Measurements from ENCODE around the gene BACH2.
"Not testable (repeated sequence)": the region's sequence is repeated elsewhere in the genome, so short reads cannot be mapped to it uniquely, and the experiment has no call there.

Gene BACH2

DNA sequence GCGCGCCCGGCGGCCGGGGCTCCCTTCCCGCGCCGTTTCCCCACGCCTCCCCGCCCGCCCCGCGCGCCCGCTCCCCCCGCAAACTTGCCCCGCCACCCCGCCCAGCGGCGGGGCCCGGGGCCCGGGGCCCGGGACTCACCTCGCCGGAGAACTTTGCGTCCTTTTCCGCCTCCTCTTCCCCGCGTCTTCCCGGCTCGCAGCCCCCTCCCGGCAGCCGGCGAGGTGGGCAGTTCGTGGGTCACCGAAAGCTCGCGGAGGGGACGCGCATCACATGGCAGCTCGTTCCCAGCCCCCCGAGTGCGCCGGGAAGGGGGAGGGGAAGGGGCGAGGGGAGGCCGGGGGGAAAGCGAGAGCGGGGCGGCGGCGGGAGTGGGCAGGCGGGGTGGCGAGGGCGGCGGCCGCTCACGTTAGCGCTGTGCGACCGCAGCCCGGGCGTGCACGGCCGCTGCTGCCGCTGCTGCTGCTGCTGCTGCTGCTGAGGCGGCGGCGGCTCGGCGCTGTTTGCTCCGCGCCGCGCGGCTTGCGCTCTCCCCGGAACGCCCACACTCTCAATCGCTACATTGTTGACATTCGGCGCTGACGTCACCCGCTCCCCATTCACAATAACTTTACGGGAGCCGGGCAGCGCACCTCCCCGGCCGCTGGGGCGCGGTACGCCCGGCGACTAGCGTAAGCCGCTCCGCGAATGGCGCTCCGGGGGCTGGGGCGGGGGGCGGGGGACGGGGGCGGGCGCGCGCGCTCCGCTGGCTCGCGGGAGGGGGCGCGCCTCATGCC, at the start of gene BACH2:
BACH2 (minus strand) TSS at position 503 of the 774 bp plus-strand sequence. CDS start 287,999 bp downstream, outside the sequence.
- DNase-seq (ENCODE audit: low spot score): peak; percentile 93

DNA sequence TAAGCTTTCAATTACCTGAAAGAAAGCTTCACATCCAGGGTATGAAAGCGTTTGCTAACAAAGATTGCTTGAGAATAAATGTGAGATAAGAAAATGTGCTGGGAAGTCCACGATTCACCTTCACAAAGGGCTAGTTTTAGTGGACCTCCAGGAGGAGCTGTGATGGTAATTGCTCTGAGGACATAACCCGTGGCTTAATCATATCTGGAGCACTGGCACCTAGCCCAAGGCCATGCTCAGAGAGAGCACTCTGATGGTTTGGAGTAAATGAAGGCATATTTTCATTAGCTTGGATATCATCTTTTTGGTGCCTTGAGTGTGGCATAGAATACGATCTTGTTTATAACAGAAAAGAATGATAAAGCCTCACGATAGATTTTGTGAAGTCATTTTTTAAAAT, 46.9 kb upstream of the BACH2 start:
- DNase-seq (ENCODE audit: low spot score): no peak

DNA sequence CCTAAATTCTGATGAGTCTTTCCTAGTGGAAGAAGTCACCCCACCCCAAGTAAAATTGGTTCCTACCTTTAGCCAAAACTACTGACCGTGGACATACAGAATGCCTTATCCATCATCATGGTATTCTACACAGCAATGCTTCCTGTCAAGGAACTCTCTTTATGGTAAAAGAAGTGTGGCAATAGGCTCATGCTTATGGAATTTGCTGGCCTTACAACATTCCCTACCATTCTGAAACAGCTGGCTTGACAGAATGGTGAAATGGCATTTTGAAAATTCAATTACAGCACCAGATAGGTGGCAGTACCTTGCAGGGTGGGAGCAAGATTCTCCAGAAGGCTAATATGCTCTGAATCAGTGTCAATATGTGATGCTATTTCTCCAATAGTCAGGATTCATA, 41.8 kb upstream of the BACH2 start:
- DNase-seq (ENCODE audit: low spot score): no peak

DNA sequence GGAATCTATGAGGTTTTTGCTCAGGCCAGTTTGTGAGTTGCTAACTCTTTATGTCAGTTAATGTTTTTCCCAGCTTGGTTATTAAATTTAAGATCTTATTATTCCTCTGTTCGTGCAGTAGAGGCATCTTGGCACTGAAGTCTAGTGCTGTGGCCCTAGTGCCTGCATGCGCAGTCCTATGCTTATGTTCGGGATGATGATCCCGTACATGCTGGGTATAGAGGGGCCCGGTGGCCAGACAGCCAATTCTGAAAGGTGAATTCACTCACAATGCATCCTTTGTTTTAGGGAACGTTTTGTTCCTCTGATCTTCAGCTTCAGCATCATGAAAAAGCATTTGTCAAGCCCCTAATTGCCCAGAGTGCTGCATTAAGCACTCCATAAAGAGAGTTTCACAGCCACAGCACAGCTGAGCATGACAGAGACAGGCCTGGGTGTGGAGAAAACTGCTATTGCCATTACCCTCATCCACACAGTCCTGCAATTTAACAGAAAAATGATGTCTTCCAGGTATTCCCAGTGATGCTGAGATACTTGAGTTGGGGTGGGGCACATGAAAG, 39.8 kb upstream of the BACH2 start:
- DNase-seq (ENCODE audit: low spot score): no peak

DNA sequence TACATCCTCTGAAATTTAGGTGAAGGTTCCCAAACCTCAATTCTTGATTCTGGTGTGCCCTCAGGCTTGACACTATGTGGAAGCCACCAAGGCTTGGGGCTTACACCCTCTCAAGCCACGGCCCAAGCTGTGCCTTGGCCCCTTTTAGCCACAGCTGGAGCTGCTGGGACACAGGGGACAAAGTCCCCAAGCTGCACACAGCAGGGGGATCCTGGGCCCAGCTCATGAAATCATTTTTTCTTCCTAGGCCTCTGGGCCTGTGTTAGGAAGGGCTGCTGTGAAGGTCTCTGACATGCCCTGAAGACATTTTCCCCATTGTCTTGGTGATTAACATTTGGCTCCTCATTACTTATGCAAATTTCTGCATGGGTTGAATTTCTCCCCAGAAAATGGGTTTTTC, 37.3 kb upstream of the BACH2 start:
- no peak for DNase-seq (ENCODE audit: low spot score)

DNA sequence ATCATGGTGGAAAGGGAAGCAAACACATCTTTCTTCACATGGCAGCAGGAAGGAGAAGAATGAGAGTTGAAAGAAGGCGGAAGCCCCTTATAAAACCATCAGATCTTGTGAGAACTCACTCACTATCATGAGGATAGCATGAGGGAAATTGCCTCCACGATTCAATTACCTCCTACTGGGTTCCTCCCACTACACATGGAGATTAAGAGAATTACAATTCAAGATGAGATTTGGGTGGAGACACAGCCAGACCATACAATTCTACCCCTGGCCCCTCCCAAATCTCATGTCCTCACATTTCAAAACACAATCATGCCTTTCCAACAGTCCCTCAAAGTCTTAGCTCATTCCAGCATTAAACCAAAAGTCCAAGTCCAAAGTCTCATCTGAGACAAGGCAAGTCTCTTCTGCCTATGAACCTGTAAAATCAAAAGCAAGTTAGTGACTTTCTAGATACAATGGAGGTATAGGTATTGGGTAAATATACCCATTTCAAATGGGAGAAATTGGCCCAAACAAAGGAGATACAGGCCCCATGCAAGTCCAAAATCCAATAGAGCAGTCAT, 36.4 kb upstream of the BACH2 start:
- DNase-seq (ENCODE audit: low spot score): not testable (repeated sequence)

DNA sequence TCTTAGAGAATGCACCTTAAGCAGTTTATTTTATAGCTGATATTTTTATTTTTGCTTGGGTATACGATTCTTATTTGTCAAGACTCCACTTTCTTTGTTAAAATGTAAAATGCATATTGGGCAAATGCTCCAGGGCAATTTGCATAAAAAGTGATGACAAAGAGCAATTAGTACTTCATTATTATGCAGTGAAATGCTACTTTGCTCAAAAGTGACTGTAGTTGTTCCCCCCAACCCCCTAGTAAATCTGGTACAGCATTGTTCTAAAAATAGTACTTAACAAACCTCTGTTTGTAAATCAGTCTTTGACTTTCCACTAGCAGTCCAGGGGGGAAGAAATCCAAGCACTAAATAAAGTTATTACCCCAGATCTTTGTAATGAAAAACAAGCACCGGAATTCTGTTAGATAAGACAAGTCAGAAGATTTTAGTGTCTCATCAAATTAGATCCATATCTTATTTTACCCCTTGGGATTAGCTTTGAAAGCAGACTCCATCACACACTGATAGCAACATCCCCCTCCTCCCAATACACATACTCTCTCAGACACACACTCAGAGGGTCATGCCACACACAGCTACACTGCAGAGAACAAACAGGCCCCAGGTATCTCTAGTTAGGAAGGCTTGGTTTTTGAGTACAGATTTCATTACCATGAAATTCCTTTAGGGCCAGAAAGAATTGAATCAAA, 32.9 kb upstream of the BACH2 start:
- no peak for DNase-seq (ENCODE audit: low spot score)

DNA sequence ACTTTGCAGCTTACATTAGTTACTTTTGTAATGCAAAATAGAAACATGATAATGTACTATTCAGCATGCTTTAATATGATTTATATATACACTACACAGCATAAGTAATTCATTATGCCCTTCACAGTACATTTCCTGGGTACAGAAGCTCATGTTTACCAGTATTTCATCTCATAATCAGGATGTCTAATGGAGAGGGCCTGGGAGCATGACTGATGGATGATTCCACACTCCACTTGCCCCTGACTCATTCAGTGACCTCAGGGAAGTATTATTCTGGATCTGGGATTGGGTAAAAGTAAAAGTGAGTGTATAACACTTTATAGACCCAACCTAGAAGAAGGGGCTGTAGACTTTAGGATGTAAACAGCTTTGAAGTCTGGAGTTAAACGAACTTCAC, 31.4 kb upstream of the BACH2 start:
- DNase-seq (ENCODE audit: low spot score): no peak

DNA sequence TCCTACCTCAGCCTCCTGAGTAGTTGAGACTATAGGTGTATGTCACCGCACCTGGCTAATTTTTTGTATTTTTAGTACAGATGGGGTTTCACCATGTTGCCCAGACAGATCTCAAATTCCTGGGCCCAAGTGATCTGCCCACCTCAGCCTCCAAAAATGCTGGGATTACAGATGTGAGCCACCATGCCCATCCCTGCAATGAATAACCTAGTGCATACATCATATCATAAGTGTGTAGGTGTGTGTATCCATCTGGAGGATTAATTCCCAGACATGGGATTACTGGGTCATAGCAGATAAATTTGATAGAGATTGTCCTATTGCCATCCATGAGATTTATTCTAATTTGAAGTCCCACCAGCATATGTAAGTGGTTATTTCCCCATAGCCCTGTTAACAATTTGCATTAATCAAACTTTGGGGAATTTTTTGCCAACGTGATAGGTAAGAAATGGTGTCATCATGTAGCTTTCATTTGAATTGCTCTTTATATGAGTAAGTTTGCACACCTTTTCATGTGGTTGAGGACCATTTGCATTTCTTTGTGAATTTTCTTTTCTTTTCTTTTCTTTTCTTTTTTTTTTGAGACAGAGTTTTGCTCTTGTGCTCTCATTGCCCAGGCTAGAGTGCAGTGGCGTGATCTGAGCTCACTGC, 29.9 kb upstream of the BACH2 start:
- DNase-seq (ENCODE audit: low spot score): no peak

DNA sequence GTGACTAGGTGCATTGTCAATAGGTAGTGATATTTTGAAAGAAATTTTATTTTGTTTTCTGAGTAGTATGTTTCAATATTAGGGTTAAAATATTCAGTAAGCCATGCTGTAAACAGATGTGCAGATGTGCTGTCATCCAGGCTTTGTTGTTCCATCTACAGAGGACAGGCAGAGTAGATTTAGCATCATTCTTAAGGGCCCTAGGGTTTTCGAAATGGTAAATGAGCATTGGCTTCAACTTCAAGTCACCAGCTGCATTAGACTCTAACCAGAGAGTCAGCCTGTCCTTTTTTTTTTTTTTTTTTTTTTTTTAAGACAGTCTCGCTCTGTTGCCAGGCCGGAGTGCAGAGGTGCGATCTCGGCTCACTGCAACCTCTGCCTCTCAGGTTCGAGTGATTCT, 27.1 kb upstream of the BACH2 start:
- DNase-seq (ENCODE audit: low spot score): no peak

DNA sequence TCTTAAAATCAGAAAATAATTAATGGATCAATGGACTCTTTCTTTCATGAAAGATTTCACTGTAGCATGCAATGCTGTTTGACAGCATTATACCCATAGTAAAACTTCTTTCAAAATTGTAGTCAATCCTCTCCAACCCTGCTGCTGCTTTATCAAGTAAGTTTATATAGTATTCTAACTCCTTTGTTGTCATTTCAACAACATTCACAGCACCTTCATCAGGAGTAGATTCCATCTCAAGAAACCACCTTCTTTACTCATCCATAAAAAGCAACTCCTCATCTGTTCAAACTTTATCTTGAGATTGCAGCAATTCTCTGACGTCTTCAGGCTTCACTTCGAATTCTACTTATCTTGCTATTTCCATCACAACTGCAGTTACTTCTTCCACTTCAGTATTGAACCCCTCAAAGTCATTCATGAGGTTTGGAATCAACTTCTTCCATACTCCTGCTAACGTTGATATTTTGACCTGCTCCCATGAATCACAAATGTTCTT, 26.4 kb upstream of the BACH2 start:
- no peak for DNase-seq (ENCODE audit: low spot score)

DNA sequence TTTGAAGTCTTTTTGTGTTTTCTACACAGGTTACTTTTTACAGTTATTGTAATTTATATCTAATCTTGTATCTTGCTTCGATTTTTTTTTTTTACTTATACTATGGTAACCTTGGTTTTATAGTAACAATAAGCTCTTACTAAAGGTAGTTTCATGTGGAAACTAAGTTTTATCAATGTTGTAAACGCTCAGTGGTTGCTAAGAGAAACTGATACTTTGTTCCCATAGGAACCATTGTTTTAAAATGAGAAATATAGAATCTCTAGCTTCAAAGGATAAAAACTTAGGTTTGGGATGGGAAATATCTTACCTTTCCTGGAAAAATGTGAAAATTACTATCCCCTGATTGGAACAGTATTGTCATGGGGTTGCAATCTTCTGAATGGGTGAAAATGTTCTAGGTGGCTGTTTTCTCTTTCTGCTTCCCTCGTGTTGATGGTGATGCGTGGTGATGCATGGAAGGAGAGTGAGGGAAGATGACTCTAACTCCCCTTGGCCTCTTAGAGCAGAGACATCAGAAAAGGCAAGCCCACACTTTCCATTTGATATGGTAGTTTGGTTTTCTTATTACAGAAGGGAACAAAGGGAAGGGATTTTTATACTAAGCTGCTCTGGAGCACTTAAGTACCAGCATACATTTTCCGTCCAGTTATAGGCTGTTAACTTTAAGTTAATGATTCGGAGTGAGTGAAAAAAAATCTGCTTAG, 23.5 kb upstream of the BACH2 start:
- DNase-seq (ENCODE audit: low spot score): no peak

DNA sequence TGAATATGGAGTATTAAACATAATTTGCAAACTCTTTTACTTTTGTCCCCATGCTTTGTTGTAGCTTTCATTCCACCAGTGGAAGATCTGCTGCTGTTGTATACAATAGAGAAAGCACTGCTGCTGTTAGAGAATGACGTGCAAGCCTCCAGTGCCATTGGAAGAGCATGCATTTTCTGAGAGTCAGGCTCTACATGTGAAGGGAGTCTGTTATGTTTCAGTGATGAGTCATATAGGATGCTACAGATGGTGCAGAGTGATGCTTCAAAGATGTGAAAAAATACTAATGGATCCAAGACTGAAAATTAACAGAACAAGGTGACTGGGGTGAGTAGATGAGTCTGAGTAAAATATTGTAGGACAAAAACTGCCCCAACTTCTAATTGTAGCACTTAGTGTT, 22.4 kb upstream of the BACH2 start:
- DNase-seq (ENCODE audit: low spot score): peak; percentile 28

DNA sequence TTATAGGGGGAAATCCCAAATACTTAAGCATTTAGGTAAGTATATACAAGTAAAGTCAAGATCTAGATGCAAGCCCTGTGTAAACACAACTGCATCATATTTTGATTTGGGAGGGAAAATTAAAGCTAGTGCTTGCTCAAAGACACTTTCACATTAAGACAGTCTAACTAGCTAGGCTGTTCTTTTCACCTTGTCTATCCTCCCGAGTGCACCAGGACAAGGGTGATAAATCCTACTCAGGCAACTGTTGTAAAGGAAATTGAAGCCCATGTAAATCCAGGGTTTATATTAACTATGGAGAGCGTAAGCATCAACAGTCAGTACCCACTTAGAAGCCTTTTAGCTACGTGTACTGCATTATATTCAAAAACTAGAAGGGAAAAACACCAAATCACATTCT, 19.3 kb upstream of the BACH2 start:
- no peak for DNase-seq (ENCODE audit: low spot score)

DNA sequence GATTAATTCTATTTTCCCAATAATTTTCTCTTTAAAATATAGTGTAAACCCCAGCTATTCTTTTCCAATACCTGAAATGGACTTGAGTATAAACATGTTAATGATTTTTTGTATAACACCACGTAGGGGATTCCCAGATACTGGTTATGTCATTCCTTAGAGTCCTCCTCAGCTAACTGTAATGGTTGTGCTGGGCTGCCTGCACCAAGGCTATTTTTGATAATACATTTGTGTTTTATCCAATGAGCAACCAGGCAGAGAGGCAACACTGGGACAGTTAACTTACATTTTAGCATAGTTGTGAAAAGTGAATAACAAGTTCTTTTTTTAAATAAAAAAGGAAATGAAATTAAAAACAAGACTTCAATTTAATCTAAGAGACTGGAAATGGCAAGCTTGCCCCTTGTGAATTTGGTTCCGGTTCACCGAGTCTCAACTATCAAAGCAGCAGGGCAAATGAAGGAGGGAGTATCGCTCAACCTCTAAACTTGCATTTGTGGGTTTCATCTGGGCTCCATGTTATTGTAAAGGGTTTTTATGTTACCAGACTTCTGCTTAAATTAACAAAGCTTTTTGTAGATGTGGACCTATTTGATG, 18.8 kb upstream of the BACH2 start:
- no peak for DNase-seq (ENCODE audit: low spot score)

DNA sequence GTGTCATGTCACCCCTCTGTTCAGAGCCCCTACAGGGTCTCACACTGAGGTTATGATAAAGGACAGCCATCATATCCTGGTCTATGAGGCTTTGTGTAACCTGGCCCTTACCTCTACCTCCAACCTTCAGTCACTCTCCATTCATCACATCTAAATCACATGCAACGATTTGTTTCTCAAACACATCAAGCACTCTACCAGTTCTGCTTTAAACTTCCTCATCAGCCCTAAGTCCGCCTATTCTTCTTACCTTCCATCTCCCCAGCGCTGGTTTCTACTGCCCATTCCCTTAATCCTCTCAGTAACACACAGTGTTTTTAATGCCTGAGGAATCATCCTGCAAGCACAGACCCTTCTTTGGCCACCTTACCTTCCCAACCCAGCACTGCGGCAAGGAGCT, 17.9 kb upstream of the BACH2 start:
- no peak for DNase-seq (ENCODE audit: low spot score)

DNA sequence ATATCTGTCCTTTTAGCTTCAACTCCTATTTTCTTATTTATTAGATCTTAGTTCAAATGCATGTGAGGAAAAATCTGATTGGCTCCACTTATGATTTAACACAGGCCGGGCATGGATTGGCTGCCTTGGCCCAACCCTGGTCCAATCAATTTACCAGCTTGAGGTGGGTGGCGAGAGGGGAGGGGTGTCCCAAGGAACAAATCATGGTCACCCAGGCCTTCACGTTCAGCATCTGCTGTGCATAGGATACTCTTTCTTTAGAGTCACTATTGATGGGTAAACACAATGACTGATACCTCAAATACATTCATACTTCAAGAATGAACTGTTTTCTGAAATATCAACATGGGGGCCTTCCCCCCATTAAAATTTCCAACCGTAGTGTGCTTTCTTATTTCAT, 14.9 kb upstream of the BACH2 start:
- no peak for DNase-seq (ENCODE audit: low spot score)

DNA sequence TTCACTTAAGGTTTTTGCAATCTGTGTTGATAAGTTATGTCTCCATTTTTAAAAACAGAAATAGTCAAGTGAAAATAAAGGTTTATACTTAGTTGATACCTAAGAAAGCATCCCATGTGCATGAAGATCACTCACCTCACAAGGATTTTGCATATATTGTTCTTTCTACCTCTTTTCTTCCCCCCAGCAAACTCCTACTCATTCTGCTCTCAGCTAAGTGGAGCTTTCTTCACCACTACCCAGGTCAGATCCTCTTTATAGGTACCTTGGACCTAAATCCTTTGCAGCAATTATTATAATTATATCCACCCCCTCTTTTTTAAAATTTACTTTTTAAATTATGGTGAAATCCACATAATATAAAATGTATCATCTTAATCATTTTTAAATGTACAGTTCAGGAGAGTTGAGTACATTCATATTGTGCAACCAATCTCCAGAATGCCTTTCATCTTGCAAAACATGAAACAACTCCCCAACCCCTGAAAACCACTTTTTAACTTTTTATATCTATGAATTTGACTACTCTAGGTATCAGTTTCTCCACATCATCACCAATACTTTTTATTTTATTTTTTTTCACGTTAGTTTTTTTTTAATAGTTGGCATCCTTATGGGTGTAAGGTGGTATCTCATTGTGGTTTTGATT, 9.3 kb upstream of the BACH2 start:
- no peak for DNase-seq (ENCODE audit: low spot score)

DNA sequence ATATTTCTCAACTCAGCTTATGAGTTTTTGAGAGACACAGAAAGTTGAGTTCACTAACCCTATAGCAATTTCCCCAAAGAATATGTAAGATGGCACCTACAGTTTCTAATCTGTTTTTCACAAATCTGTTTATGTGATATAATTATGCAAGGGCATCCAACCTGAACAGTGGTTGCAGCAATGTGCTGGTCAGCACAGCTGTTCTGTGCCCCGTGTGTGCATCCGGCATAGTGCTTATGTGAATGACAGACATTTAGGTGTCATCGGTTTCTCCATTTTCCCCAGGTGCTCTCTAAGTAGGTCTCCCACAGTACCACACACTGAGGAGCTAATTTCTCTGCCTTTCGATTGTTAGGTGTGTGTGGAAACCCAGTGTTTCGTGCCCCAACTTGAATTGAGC, 7.7 kb upstream of the BACH2 start:
- no peak for DNase-seq (ENCODE audit: low spot score)

DNA sequence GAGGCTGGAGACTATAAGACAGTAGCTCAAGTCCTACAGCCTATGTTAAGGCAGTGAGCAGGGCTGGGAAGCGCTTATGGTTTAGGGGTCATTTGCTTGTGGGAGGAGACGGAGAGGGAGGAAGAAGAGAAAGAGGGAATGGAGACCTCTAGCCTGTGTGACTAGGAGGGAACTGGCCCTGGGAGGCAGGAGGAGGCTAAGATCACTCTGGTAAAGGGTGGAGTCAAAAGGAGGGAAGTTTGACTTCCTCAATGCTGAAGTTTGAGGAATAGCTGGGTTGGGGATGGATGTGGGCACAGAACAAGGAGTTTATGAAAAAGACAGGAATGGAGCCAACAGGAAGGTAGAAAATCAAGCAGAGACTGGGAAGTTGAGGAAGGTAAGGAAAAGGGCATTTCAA, 6.4 kb upstream of the BACH2 start:
- no peak for DNase-seq (ENCODE audit: low spot score)

DNA sequence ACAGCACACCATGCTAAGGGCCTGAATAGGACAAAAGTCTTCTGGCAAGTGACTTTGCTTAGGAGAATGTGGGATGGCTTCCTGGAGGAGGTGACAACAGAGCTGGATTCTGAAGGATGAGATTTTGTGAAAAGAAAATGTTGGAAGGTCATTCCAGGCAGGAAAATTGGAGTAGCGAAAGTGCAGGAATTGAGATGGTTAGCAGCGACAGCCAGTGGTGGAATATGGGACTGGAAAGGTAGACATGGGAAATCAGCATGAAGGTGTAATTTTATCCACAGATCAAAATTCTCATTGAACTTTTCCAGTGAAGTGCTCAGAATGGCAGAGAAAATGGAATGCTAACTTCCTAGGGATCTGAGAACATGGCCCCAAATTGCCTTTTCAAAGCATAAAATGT, 5.7 kb upstream of the BACH2 start:
- no peak for DNase-seq (ENCODE audit: low spot score)
